Fibroblast of peridontal ligament (primary cell): ENCODE measurements around the gene STK11IP.

Experiments
- DNase-seq: peaks from one replicate; pipeline ENCODE4 v3.0.0-alpha.2; 2010; ENCODE audit errors: extremely low read depth

STK11IP gene

GRCh38 chr2:219597552-219598307, at the start of gene STK11IP:
STK11IP (plus strand) TSS chr2:219597857; CDS start chr2:219598120, 263 bp downstream.
- peak; percentile 95 for DNase-seq

GRCh38 chr2:219548990-219549389, 48.7 kb upstream of the STK11IP start:
- no peak for DNase-seq

DNA sequence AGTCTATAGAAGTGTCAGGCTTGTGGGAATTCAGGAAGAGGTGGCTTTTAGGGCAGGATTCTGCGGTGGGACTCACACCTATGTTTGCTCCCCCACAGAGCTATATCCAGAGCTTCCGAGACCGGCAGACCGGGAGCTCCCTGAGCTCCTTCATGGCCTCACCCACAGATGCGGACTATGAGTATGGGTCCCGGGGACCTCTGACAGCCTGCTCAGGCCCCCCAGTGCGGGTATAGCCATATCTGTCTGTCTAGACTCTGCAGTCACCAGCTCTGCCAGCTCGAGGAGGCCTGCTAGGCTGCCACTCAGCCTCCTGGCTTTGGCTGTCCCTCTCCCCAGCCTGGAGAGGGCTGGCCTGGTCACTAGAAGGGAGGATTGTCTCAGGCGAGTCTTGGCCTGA, 48.0 kb upstream of the STK11IP start:
- no peak for DNase-seq

GRCh38 chr2:219551441-219552381, 45.9 kb upstream of the STK11IP start:
- DNase-seq, result peak; percentile 37

DNA sequence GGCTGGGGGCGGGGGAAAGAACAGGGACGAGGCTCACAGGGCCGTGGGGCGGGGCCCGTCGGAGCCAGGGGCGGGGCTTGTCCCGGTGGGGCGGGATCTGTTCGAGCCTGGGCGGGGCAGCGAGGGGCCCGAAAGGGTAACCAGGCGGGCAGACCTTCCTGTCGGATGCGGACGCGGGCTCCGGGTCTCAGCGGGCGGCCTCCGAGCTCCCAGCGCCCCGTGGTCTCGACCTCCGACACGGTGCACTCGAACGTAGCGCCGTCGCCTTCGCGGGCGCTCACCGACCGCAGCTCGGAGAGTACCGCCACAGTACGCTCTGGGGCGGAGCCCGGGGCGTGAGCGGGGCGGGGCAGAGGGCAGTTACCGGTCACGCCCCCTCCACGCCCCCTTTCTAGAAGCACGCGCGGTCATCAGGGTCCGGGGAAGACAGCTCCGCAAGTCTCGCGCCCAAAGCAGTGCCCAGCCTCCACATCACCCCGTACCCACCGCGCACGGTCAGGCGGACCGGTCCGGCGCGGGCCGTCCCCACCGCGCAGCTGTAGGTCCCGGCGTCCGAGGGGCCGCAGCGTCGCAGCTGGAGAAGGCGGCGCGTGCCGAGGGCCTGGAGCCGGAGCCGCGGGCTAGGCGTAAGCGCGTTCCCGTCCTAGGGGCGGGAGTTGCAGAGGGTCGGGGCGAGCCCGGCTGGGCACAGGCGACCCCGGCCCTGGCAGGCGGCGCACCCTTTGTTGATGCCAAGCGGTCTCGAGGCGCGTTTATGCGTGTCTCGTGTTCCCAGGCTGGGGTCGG, 45.1 kb upstream of the STK11IP start:
- peak; percentile 61 for DNase-seq

- no peak for DNase-seq
Observed at GRCh38 chr2:219553168-219553417, 44.6 kb upstream of the STK11IP start.

- no peak for DNase-seq
Observed at GRCh38 chr2:219553463-219553963, 44.1 kb upstream of the STK11IP start.

DNA sequence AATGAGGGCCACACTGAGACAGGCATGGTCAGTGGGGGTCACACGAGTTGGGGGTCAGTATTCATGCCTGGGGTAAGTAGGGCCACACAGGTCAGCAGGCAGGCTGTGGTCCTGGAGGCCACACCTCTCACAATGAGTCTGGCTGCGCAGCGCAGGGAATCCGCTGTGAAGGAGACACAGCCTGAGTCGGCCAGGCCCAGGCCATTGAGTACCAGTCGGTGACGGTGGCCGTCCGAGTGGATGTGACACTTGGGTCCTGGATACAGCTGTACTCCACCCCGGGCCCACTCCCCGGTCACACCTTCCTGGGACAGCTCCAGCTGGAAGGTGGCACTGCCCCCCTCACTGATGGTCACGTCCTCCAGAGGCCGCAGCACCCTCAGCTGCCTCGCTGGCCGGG, 43.3 kb upstream of the STK11IP start:
- DNase-seq, result no peak

GRCh38 chr2:219555956-219556355, 41.7 kb upstream of the STK11IP start:
- no peak for DNase-seq

GRCh38 chr2:219556413-219556812, 41.2 kb upstream of the STK11IP start:
- DNase-seq, result no peak

DNA sequence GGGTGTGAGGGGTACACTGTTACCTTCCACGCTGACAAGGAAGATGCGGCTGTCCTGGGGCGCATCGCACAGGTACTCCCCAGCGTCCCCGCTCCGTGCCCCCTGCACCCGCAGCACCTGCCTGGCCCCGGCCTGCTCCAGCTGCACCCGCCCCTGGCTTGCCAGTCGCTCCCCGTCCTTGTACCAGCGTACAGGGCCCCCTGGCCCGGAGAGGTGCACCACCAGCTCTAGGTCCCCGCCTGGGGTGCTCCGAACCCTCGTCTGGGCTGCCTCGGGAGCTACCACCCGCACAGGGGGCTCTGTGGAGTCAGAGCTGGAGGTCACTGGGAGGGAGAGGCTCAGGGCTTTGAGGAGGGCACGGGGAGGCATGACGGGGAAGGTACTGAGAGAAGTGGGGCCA, 40.3 kb upstream of the STK11IP start:
- DNase-seq, result no peak

DNA sequence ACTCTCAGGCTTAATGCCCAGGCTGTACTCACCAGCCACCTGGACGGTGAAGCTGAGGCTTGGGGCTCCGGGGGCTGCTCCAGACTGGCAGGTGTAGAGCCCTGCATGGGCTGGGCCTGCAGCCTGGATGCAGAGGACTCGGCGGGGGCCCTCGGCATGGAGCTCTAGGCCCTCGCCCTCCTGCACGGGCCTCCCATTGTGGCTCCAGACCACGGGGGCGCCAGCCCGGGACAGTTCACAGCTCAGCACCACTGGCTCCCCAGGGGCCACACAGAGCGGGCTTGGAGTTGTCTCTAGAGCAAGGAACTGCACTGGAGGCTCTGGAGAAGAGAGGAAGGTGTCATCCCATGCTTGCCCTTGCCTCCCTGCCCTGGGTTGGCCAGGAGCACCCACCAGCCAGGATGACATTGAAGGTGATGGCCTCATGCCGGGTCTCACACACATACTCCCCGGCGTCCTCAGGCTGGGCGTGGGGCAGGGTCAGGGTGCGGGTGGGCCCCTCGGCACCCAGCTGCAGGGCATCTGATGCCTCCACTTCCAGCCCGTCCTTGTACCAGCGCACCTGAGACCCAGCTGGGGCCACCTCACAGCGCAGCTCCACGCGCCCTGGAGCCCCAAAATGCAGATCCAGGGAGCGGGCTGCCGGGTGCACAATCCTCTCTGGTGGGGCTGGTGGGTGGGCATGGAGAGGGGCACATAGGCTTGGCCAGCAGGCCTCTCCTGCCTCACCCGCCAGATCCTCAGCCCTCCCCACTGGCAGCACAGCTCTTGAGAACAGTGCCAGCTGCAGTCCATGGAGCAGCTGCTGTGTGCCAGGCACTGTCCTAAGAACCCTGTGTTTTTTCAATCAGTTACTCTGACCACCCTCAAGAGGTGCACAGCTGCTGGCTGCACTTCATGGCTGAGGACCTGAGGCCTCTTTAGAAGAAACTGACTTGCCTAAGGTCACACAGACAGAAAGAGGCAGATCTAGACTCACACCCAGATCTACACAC, 39.6 kb upstream of the STK11IP start:
- DNase-seq, result no peak

GRCh38 chr2:219559156-219559915, 38.3 kb upstream of the STK11IP start:
- DNase-seq, result no peak

DNA sequence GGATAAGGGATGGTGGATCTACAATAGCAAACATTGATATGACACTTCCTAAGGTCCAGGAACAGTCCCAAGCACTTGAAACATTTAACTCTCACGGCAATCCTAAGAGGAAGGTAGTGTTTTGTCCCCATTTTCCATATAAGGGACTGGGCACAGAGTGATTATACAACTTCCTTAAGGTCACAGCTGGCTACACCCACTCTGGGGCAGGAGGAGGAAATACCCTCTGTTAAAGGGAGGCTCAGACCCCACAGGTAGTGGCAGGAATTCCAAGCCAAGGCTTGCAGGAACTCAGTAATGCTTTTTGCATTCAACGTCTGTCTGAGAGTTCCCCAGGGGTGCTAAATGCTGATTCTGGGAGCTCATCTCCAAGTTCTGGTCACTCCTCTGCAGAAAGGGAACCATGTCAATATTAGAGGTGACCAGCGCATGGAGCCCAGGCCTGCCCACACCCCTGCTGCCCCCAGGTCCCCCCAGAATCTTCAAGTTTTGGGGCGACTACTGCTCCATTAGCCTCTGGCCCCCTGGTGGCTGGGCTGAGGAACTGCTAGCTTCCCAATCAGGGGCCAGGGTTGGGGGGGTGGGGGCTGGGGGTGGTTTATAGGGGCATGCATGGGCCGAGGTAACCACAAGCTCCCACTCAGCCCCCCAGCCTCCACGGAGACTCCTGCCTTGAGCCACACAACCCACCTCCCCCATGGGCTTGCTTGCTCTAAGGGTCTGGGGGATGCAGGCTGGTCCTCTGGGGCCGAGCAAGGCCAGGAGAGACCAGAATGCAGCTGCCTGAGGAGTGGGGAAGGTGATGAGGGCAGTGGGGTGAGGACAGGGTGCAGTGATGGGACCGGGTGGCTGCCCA, 37.4 kb upstream of the STK11IP start:
- DNase-seq, result no peak

DNA sequence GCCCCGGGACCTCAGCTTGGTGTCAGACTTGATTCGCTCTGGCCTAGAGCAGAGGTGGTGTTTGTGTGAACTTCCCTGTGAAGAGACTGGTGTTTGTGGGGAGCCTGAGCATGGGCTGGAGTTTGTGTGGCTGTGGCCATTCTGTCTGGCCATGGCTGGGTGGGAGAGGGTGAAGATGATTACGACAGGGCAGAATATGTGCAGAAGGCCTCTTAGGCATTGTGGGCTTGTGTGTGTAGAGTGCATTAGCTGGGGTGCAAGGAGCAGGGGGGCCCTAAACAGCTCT, 36.8 kb upstream of the STK11IP start:
- no peak for DNase-seq

- DNase-seq, result no peak
Observed at GRCh38 chr2:219561179-219562048, 36.2 kb upstream of the STK11IP start.

GRCh38 chr2:219562049-219563020, 35.3 kb upstream of the STK11IP start:
- DNase-seq, result no peak
